GM18858 (cell line): ENCODE results near the gene HSPA12A.

Experiments
- ATAC-seq: cut with Tn5 transposase; IDR thresholded peaks from one replicate; pipeline ENCODE4 v1.9.1; 2021; ENCODE audit not compliant: unreplicated experiment

Gene HSPA12A

GRCh38 chr10:116670706-116671105, 71.7 kb downstream of the HSPA12A start:
- no peak for ATAC-seq

- no peak for ATAC-seq
Observed at GRCh38 chr10:116669832-116670644, 72.3 kb downstream of the HSPA12A start.

- ATAC-seq = no peak
Observed at GRCh38 chr10:116669080-116669479, 73.3 kb downstream of the HSPA12A start.

- ATAC-seq = no peak
Observed at GRCh38 chr10:116668446-116668845, 73.9 kb downstream of the HSPA12A start.

- no peak for ATAC-seq
Observed at GRCh38 chr10:116668018-116668417, 74.3 kb downstream of the HSPA12A start.

GRCh38 chr10:116667484-116667883, 74.9 kb downstream of the HSPA12A start:
- no peak for ATAC-seq

GRCh38 chr10:116665541-116666125, 76.7 kb downstream of the HSPA12A start:
- no peak for ATAC-seq

- no peak for ATAC-seq
Observed at GRCh38 chr10:116664631-116665030, 77.7 kb downstream of the HSPA12A start.

GRCh38 chr10:116663342-116663741, 79.0 kb downstream of the HSPA12A start:
- ATAC-seq = no peak

GRCh38 chr10:116660860-116661259, 81.5 kb downstream of the HSPA12A start:
- no peak for ATAC-seq

- no peak for ATAC-seq
Observed at GRCh38 chr10:116659049-116659670, 83.2 kb downstream of the HSPA12A start.

GRCh38 chr10:116657863-116658551, 84.4 kb downstream of the HSPA12A start:
- ATAC-seq = no peak

- no peak for ATAC-seq
Observed at GRCh38 chr10:116656044-116656443, 86.3 kb downstream of the HSPA12A start.

GRCh38 chr10:116655568-116655967, 86.8 kb downstream of the HSPA12A start:
- no peak for ATAC-seq

- ATAC-seq = no peak
Observed at GRCh38 chr10:116654816-116655215, 87.5 kb downstream of the HSPA12A start.

- ATAC-seq = no peak
Observed at GRCh38 chr10:116653885-116654284, 88.5 kb downstream of the HSPA12A start.

GRCh38 chr10:116648903-116649302, 93.5 kb downstream of the HSPA12A start:
- ATAC-seq = no peak

GRCh38 chr10:116646502-116646901, 95.9 kb downstream of the HSPA12A start:
- ATAC-seq = no peak

GRCh38 chr10:116637830-116638229, 104.5 kb downstream of the HSPA12A start:
- ATAC-seq = no peak

GRCh38 chr10:116636976-116637375, 105.4 kb downstream of the HSPA12A start:
- ATAC-seq = no peak

- no peak for ATAC-seq
Observed at GRCh38 chr10:116636385-116636784, 106.0 kb downstream of the HSPA12A start.
